Colonic mucosa (tissue), 4 donors: ENCODE measurements around the gene SYT14. TPM values are rescaled to one million over a fixed set of nuclear protein-coding genes. Genes with fewer than 3 reads are reported as not detected.

Experiments
- DNase-seq: peaks from one replicate; pipeline ENCODE4 v3.0.0-alpha.2; 2020
- H3K27ac ChIP-seq: fragments of 200-600 bp; one replicate; pipeline ENCODE4 v1.8.0; 2021
- H3K27me3 ChIP-seq: fragments of 200-600 bp; one replicate; pipeline ENCODE4 v1.8.0; 2021
- H3K36me3 ChIP-seq: fragments of 200-600 bp; one replicate; pipeline ENCODE4 v1.8.0; 2021
- H3K4me1 ChIP-seq: fragments of 200-600 bp; one replicate; pipeline ENCODE4 v1.8.0; 2021; ENCODE audit warnings: mild to moderate bottlenecking
- H3K4me3 ChIP-seq: fragments of 200-600 bp; one replicate; pipeline ENCODE4 v1.8.0; 2021
- H3K9ac ChIP-seq, 2 donors: one replicate each; pipeline ENCODE4 v1.7.0; 2013; ENCODE audit warnings: control low read depth in 2 of 2, low read depth in 2 of 2, low read length in 2 of 2
- H3K9me3 ChIP-seq: fragments of 200-600 bp; one replicate; pipeline ENCODE4 v1.8.0; 2021
- intact Hi-C: fragments of 100-400 bp; cut with DNase I; formaldehyde crosslinking; loops from one replicate; pipeline ENCODE4 v1.14.1; 2022
- total RNA-seq, 2 donors: library from RNA; stranded (reverse); fragmentation: NEBNext Ultra II Directional in 1 of 2; extraction: Animal tissue kit (Norgen Biotek cat#: 25700) in 1 of 2; gene quantifications; one replicate each; pipeline ENCODE4 v1.2.1, GENCODE V29; 2021
- TF ChIP-seq, protein P1 (sequence below): fragments of 200-600 bp; IDR thresholded peaks from one replicate; pipeline ENCODE4 v1.8.0; 2022; ENCODE audit warnings: antibody characterized with exemption, mild to moderate bottlenecking
- donor health status: healthy.
- donor health status: DM: no; HTN: no; CAD: no.
- donor health status: DM: no; HTN: no; CAD: no.

The SYT14 gene
- total RNA-seq, 2 donors from 2014 or later: 0.03 to 0.07 TPM

DNA sequence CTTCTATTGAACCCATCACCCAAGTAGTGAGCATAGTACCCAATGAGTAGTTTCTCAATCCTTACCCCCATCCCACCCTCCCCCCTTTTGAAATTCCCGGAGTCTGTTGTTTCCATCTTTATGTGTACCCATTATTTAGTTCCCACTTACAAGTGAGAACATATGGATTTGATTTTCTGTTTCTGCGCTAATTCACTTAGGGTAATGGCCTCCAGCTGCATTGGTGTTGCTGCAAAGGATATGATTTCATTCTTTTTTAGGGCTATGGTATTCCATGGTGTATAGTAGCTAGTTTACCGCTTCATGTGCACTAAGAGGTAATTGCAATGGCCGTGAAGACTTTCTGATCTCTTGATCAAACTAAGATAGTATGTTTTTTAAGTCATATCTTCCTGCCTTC, 187.1 kb downstream of the SYT14 start:
- Histone ChIP-seq H3K27me3 (no peaks in the 10 kb centered on the region), H3K9ac (no peak overlapping the region), H3K9me3 (no peaks in the 10 kb centered on the region), H3K27ac (no peak overlapping the region), H3K4me3 (no peak overlapping the region), H3K4me1 (no peaks in the 10 kb centered on the region), H3K36me3 (no peaks in the 10 kb centered on the region)
- DNase-seq: no peak
- TF ChIP-seq, protein P1, sequence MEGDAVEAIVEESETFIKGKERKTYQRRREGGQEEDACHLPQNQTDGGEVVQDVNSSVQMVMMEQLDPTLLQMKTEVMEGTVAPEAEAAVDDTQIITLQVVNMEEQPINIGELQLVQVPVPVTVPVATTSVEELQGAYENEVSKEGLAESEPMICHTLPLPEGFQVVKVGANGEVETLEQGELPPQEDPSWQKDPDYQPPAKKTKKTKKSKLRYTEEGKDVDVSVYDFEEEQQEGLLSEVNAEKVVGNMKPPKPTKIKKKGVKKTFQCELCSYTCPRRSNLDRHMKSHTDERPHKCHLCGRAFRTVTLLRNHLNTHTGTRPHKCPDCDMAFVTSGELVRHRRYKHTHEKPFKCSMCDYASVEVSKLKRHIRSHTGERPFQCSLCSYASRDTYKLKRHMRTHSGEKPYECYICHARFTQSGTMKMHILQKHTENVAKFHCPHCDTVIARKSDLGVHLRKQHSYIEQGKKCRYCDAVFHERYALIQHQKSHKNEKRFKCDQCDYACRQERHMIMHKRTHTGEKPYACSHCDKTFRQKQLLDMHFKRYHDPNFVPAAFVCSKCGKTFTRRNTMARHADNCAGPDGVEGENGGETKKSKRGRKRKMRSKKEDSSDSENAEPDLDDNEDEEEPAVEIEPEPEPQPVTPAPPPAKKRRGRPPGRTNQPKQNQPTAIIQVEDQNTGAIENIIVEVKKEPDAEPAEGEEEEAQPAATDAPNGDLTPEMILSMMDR: no peak
- intact Hi-C loops: no loop called here

DNA sequence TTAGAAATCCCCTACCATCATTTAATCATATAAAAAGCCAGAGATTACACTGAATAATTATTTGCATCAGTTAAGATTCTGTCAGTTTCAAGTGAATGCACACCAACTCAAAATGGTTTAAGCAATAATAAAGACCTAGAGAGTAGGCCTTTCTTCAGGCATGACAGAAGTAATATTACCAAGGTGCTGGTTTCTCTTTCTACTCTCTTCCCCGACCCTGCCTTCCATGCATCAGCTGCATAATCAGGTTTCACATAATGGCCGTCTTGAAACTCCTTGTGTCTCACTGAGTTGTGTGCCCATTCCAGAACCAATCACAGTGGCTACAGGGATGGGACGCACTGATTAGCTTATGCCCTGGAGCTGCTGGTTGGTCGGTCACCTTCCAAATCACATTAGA, 191.1 kb downstream of the SYT14 start:
- H3K9ac ChIP-seq: no peak overlapping the region
- intact Hi-C loops: no loop called here
- TF ChIP-seq, protein P1: no peak
- H3K4me3 ChIP-seq: no peak overlapping the region
- DNase-seq: no peak
- H3K9me3 ChIP-seq: no peaks in the 10 kb centered on the region
- H3K27ac ChIP-seq: no peak overlapping the region
- no peaks in the 10 kb centered on the region for H3K27me3 ChIP-seq
- H3K4me1 ChIP-seq: no peaks in the 10 kb centered on the region
- no peaks in the 10 kb centered on the region for H3K36me3 ChIP-seq

DNA sequence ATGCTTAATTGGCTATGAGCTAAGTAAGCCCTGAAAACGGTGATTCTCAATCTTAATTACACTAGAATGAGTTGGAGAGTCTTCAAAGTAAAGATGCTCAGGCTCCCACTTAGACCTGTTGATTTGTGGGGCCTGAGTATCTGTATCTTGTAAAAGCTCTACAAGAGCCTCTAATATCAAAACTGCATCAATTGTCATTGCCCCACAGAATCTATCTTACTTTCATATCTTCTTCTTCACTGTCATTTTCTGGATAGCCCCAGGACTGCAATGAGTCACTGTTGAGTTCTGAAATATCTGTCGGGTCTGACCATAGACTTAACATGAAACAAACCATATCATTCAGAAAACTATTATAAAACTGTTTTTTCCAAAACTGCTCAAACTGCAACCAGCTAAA, 191.7 kb downstream of the SYT14 start:
- Histone ChIP-seq H3K27ac (no peak overlapping the region), H3K27me3 (no peaks in the 10 kb centered on the region), H3K9me3 (no peaks in the 10 kb centered on the region), H3K36me3 (no peaks in the 10 kb centered on the region), H3K4me3 (no peak overlapping the region), H3K4me1 (no peaks in the 10 kb centered on the region), H3K9ac (no peak overlapping the region)
- TF ChIP-seq, protein P1: no peak
- no peak for DNase-seq
- intact Hi-C loops: no loop called here

DNA sequence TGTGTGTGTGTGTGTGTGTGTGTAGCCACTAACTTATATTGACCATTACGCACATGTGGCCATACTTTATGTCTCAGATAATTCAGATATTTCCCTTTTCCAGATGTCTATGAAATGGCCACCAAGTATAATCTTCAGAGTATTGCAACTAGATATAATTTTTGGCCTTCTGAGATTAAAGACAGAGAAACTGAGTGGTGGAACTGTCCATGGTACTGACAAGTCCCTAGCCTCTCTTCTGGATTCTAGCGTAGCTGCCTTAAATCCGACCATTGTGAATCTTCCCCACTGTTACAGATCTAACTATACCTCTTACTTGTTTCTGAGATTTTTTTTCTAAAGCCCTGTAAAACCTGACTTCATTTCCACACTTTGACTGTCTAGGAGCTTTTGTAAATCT, 194.6 kb downstream of the SYT14 start:
- Histone ChIP-seq H3K27ac (no peak overlapping the region), H3K4me3 (no peak overlapping the region), H3K4me1 (no peaks in the 10 kb centered on the region), H3K27me3 (no peaks in the 10 kb centered on the region), H3K9ac (no peak overlapping the region), H3K9me3 (no peaks in the 10 kb centered on the region), H3K36me3 (no peaks in the 10 kb centered on the region)
- no peak for DNase-seq
- intact Hi-C loops: no loop called here
- TF ChIP-seq, protein P1: no peak

DNA sequence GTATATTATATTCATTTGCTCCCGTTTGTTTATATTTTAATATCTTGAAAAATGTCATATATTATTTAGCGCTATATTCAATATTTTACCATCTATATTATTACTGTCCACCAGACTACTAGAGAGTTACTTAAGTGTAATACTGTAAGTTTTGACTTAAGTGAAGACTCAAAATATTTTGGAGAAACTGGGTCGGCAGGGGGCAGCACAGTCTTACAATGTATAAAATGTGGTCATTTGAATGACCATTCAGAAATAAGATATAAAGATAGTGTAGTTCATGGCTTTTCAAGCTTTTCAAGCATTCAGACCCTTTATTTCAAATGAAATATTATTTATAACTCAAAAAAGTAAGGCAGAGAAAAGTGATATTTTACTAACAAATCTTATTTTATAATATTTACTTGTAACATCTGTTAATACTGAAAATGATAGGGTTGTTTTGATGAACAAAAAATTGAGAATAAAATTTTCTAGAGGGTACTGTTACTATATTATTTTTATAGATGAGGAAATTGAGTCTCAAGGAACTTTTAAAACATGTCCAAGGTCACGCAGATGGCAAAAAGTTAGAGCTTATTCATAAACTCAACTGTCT, 205.5 kb downstream of the SYT14 start:
- Histone ChIP-seq H3K36me3 (no peaks in the 10 kb centered on the region), H3K27ac (no peak overlapping the region), H3K27me3 (no peaks in the 10 kb centered on the region), H3K4me1 (no peaks in the 10 kb centered on the region), H3K4me3 (no peak overlapping the region), H3K9ac (no peak overlapping the region), H3K9me3 (no peaks in the 10 kb centered on the region)
- intact Hi-C loops: loop anchor here (2.0 to 5.0 kb wide), 2 partner anchors 167 to 259 kb away; no protein-coding TSS in a partner anchor
- peak; percentile 80 for DNase-seq
- TF ChIP-seq, protein P1: peak; percentile 70
